ENCODE measurements around the gene KLRD1.
"Not testable (repeated sequence)": the region's sequence is repeated elsewhere in the genome, so short reads cannot be mapped to it uniquely, and the experiment has no call there.

Gene KLRD1

GRCh38 chr12:10336196-10336595 lies 28.5 kb downstream of the KLRD1 start:
- DNase-seq (ENCODE audit: insufficient read length, low spot score); FAIRE-seq: not testable (repeated sequence)

DNA sequence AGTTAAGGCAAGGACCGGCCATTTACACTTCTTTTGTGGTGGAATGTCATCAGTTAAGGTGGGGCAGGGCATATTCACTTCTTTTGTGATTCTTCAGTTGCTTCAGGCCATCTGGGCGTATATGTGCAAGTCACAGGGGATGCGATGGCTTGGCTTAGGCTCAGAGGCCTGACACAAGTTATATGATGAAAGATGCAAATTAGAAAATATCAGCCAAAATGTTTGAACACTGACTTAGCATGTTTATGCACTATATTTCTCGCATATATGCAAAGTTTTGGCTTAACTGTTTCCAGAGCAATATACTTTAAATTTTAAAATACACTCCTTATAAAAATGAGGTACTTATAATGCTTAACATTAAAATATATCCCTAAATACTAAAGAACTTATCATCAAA lies 30.8 kb downstream of the KLRD1 start:
- not testable (repeated sequence) for FAIRE-seq; DNase-seq (ENCODE audit: insufficient read length, low spot score)

- FAIRE-seq: no peak
- DNase-seq (ENCODE audit: insufficient read length, low spot score): no peak
These were observed 31.6 kb downstream of the KLRD1 start for GRCh38 chr12:10339053-10339840.

- FAIRE-seq; DNase-seq (ENCODE audit: insufficient read length, low spot score): not testable (repeated sequence)
These were observed 33.3 kb downstream of the KLRD1 start for GRCh38 chr12:10340946-10341345.

GRCh38 chr12:10341892-10342509 lies 34.3 kb downstream of the KLRD1 start:
- DNase-seq (ENCODE audit: insufficient read length, low spot score): no peak
- FAIRE-seq: peak; percentile 59

GRCh38 chr12:10351457-10351856 lies 43.8 kb downstream of the KLRD1 start:
- not testable (repeated sequence) for DNase-seq (ENCODE audit: insufficient read length, low spot score); FAIRE-seq

DNA sequence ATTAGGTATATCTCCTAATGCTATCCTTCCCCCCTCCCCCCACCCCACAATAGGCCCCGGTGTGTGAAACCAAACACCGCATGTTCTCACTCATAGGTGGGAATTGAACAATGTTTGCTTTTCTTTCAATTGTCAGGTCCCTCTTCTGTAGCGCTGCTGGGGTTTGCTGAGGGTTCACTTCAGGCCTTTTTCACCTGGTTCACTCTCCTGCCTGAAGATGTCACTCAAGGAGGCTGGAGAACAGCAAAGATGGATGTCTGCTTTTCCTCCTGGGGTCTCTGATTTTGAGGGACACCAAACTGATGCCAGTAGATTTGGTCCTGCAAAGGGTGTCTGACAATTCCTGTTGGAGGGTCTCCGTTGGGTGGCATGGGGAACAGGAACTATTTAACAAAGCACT lies 46.4 kb downstream of the KLRD1 start:
- DNase-seq (ENCODE audit: insufficient read length, low spot score) (no peak), FAIRE-seq (no peak)

DNA sequence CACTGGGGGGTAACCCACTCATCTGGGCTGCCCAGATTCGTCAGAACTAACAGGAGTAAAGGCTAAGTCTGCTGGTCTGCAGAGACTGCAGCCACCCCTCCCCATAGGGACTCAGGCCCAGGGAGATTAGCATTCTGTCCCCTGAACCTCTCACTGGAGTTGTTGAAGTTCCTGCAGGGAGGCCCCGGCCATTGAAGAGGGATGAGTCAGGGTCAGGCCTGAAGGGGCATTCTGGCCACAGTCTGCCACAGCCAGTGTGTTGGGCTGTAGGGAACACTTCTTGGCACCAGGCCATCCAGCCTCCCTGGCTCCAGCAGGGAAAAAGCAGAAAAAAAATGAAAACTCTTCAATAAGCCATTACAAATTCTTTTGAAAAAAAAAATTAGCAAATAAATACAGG lies 46.8 kb downstream of the KLRD1 start:
- no peak for FAIRE-seq
- no peak for DNase-seq (ENCODE audit: insufficient read length, low spot score)

DNA sequence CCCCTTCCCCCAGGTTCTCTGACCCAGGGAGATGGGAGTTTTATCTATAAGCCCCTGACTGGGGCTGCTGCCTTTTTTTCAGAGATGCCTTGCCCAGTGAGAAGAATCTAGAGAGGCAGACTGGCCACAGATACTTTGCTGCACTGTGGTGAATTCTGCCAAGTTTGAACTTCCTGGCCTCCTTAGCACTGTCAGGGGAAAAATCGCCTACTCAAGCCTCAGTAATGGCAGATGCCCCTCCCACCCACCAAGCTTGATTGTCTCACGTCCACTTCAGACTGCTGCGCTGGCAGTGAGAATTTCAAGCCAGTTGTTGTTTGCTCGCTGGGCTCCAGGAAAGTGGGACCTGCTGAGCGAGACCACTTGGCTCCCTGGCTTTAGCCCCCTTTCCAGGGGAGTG lies 50.5 kb downstream of the KLRD1 start:
- FAIRE-seq (no peak), DNase-seq (ENCODE audit: insufficient read length, low spot score) (no peak)

DNA sequence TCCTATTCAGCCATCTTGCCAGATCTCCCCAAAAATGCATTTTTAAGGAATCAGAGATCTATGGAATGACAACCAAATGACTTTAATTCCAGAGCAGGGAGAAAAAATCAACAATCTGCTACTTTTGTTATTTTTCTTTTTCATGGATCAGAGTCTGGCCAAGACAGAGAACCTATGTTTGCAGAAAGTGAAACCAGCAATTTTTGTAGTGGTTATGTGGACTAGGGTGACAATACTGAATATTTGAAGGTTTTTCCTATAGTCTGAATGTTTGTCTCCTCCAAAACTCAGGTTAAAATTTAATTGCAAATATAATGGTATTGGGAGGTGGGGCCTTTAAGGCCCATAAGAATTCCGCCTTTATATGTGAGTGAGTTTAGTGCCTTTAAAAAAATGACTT lies 51.3 kb downstream of the KLRD1 start:
- no peak for FAIRE-seq

GRCh38 chr12:10361084-10361483 lies 53.4 kb downstream of the KLRD1 start:
- FAIRE-seq (no peak), DNase-seq (ENCODE audit: insufficient read length, low spot score) (no peak)

More for the DNA sequence above, 51.3 kb downstream of the KLRD1 start:
- no peak for DNase-seq (ENCODE audit: insufficient read length, low spot score)

DNA sequence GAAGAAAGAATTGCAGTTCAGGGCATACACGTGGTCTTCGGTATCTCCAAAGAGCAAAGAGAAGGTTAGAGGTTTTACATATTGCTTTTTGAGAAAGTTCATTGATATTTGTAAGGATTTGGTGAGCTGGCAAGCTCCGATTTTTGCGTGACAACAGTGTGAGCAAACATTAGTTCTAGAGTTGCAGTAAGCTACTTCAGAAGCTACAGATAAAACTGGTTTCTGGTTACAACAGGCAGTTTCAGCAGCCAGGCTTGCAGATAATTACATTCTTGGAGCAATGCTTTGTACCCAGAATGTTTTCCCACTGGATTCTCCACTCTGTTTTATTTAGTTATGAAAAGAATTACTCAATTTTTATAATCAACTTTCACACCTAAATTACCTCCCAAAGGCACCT lies 54.0 kb downstream of the KLRD1 start:
- no peak for DNase-seq (ENCODE audit: insufficient read length, low spot score)
- no peak for FAIRE-seq

- DNase-seq (ENCODE audit: insufficient read length, low spot score): no peak
- no peak for FAIRE-seq
These were observed 54.7 kb downstream of the KLRD1 start for GRCh38 chr12:10362325-10362724.

DNA sequence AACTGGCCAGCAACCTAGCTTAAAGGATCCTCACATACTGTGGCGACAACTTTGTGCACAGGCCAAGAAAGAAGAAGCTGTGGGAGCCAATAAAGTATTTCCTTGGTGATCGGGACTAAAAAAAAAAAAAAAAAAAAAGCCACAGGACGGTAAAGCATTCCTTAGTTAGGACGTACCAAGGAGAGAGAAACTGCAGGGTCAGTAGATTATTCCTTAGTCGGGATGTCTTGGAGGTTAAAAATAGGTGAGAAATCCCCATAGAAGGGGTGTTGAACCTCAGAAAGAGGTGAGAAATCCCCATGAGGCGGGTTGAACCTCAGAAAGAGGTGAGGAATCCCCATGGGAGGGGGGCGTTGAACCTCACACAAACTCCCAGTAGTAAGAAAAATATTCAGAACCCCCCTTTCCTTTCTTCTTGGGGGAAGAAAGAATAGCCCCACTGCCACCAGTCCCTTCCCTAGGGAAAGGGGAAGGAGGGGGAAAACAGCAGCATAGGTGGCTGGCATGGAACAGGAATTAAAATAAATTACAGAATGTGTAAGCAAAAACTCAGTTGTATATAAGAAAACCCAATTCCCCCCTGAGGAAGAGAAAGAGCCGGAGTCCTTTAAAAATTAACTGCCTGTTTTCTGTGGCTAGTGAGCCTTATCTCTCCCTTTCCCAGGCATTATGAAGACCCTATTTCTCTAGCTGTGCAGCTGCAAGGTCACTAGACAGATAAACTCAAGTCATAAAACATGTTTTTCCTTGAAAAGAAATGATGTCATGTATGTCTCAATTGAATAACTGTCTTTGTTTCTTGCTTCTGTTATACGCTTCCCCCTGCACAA lies 55.4 kb downstream of the KLRD1 start:
- DNase-seq (ENCODE audit: insufficient read length, low spot score) (no peak), FAIRE-seq (no peak)

DNA sequence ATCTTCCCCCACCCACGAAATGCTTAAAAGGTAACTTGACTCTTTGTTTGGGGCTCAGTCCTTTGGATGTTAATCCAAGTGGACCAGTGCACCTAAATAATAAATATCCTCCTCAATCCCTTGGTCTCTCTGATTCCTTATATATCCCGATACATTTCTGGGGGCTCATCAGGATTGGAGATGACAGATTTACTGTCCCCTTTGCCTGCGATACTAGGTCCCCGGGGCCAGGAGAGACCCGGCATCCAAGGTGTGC lies 55.9 kb downstream of the KLRD1 start:
- FAIRE-seq: no peak
- no peak for DNase-seq (ENCODE audit: insufficient read length, low spot score)

DNA sequence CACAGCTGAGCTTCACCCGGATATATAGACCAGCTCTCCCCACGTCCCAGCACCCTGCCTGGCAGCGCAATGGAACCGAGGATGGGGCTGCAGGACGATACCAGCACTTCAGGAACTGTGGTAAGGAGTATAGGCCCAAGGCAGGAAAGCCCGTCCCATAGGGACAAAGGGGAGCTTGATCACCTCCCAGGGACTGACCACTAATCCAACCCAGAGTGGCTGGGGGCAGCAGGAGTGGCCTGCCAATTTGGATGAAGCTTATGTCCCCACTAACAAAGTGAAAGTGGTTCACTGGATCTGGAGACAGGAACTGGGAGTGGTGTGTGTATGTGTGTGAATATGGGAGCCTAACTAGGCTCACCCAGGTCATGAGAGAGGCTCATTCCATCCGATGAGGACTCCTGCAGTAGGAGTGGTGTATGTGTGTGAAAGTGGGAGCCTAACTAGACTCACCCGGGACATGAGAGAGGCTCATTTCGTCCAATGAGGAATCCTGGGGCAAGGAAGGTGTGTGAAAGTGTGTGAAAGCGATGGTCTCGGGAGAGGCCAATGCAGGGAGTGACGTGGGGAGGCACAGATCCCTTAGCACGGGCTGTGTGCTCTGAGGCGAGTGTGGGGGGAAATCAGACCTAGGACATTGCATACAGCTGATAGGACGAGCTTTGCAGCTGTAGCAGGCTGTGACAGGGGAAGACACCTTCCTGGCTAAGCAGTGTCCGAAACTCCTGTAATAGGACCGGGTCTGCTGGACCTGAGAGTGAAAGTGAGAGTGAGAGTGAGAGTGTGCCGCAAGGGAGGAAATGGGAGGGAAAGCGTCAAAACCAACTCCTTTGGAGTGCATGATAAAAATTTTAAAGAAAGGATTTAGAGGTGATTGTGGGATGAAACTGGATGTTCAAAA lies 56.5 kb downstream of the KLRD1 start:
- peak; percentile 91 for FAIRE-seq

DNA sequence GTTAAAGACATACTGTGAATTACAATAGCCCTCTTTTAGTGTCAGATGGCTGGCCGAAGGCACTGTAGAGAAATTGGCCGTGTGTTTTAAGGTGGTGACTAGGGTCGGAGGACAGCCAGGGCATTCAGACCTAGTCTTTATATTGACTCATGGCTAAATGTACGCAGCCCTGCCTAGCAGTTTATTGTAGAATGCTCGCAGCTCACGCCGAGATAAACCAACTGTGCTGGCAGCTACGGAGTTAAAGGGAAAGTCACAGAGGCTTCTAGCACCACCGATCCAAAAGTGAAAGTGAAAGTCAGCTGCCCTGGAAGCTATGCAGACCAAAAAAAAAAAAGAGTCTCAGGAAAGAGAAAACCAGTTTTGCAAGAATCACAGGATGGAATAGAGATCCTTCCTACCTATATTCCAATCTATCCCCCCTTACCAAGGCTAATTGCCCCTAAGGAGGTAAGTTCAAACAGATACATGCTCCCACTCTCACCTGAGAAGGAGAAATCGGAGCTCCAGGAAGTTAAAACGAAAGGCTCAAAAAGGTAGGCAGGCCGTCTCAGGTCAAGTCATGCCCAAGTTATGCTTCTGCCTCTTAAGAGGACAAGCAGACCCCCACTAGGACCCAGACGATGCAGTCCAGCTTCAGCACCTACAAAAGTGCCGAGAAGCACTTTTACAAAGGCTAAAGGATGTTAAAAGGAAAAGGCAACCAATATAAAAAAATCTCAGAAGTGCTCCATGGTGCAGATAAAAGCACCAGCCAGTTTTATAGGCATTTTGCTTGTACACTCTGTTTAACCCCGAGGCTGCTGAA lies 57.3 kb downstream of the KLRD1 start:
- FAIRE-seq: no peak

More for the DNA sequence above, 56.5 kb downstream of the KLRD1 start:
- DNase-seq (ENCODE audit: insufficient read length, low spot score): no peak

DNA sequence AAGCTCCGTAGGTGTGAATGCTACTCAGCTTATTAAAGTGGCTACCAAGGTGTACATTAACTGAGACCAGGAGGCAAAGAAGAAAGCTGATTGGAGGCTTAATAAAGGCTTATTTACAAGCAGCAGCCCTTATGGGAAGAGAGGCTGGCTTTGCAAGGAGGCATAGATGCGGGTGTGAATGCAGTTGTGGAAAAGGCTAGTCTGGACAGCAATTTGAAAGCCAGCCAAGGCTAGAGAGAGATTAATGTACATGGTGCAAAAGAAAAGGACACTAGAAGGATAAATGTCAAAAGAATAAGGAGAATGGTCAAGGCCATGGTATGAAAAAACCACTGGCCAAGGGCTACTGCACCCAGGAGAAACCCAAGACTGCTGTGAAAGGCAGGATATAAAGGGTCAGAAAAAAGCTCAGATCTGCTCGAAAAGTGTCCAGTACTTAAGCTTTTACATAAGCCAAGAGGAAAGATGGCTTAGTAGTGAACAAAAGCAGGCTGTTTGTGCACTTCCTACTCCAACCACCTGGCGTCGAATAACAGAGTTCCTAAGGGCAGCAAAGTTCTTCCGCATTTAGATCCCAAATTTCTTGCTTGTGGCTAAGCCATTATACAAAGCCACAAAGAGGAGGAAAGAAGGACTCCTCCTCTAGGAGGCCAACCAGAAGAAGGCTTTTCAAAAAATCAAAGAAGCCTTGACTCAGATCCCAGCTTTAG lies 58.2 kb downstream of the KLRD1 start:
- no peak for DNase-seq (ENCODE audit: insufficient read length, low spot score)
- FAIRE-seq: no peak

More for the DNA sequence above, 57.3 kb downstream of the KLRD1 start:
- DNase-seq (ENCODE audit: insufficient read length, low spot score): peak; percentile 36

DNA sequence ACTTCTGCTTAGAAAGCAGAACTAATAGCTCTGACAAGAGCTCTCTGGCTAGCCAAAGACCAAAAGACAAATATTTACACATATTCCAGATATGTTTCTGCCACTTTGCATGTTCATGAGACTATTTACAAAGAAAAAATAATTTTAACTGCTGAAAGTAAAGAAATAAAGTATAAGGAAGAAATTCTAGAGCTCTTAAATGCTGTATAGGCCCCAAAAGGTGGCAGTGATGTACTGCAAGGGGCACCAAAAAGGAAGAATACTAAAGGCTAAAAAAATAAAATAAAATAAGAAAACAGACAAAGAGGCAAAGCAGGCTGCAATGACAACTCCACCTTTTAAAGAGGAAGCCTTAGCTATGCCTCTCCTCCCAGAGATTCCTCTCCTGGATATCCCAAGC lies 59.2 kb downstream of the KLRD1 start:
- no peak for FAIRE-seq
- no peak for DNase-seq (ENCODE audit: insufficient read length, low spot score)

All from GM19239 (cell line).